Activated CD8-positive, alpha-beta T cell treated with anti-CD3 and anti-CD28 coated beads, Interleukin-2, amount 10 ng/mL, durations not matched to agents 7 days and 5 days (primary cell): Measurements from ENCODE around the gene GRIK1. TPM values are rescaled to one million over a fixed set of nuclear protein-coding genes. Genes with fewer than 3 reads are reported as not detected.

ENCODE experiments used
- ATAC-seq: fragments of 150-1000 bp; cut with Tn5 transposase; one replicate; pipeline ENCODE4 v1.10.0; 2021; ENCODE audit warnings: moderate library complexity
- CTCF ChIA-PET: fragments of 350-600 bp; sonication (Branson Sonifier 250); formaldehyde crosslinking; loops from one replicate; lab custom pipeline; 2021; ENCODE audit warnings: antibody characterized with exemption; lab: Charles Lee
- POLR2A ChIA-PET: fragments of 350-600 bp; sonication (Branson Sonifier 250); formaldehyde crosslinking; loops from one replicate; lab custom pipeline; 2021; ENCODE audit warnings: antibody characterized with exemption; lab: Charles Lee
- DNase-seq: peaks from one replicate; pipeline ENCODE4 v3.0.0-alpha.2; 2020
- H3K27ac Mint-ChIP-seq: one replicate; pipeline ENCODE4 v1.8.0; 2021; ENCODE audit warnings: mild to moderate bottlenecking, mixed read lengths
- H3K27me3 Mint-ChIP-seq: one replicate; pipeline ENCODE4 v1.8.0; 2021; ENCODE audit warnings: low read depth, mixed read lengths
- H3K36me3 Mint-ChIP-seq: one replicate; pipeline ENCODE4 v1.8.0; 2021; ENCODE audit warnings: low read depth, mixed read lengths
- H3K4me1 Mint-ChIP-seq: one replicate; pipeline ENCODE4 v1.8.0; 2021; ENCODE audit warnings: low read depth, mixed read lengths
- H3K4me3 Mint-ChIP-seq: one replicate; pipeline ENCODE4 v1.8.0; 2021; ENCODE audit warnings: mild to moderate bottlenecking, mixed read lengths
- H3K9me3 Mint-ChIP-seq: one replicate; pipeline ENCODE4 v1.8.0; 2022; ENCODE audit warnings: mixed read lengths; ENCODE audit not compliant: insufficient read depth
- total RNA-seq, 2 experiments: library from RNA; stranded (reverse); gene quantifications; one replicate each; pipeline ENCODE4 v1.2.3, GENCODE V29; 2021

Gene GRIK1
- total RNA-seq, 2 experiments from 2014 or later: not detected

DNA sequence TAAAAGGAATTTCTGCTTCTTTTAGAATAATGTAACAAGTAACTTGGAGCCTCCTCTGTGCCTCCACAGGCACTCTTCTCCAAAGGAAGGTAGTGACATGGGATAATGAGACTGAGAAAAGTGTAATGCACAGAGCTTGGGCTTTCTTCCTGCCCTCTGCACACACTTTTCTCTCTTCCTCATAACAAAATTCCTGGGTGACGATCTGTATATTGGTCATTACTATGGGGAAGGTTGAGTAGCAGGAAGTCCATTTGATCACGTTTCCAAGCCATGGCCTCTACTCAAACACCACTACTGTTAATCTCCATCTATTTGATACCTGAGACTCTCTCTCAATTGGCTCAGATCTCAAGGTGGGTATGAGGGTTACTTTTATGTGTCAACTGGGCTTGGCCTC lies 113.9 kb downstream of the GRIK1 start:
- Mint-ChIP-seq H3K4me3 (no peak overlapping the region), H3K36me3 (no peaks in the 10 kb centered on the region), H3K4me1 (no peaks in the 10 kb centered on the region), H3K27ac (no peak overlapping the region), H3K9me3 (peaks cover 7% of the 10 kb centered on the region), H3K27me3 (peaks cover 3% of the 10 kb centered on the region)
- ChIA-PET CTCF (interaction anchor here (0.6 kb wide), 1 partner anchor 222 kb away, joined by 3 read pairs; no protein-coding TSS in a partner anchor), POLR2A (no interaction called here)
- DNase-seq: no peak
- ATAC-seq: no peak

DNA sequence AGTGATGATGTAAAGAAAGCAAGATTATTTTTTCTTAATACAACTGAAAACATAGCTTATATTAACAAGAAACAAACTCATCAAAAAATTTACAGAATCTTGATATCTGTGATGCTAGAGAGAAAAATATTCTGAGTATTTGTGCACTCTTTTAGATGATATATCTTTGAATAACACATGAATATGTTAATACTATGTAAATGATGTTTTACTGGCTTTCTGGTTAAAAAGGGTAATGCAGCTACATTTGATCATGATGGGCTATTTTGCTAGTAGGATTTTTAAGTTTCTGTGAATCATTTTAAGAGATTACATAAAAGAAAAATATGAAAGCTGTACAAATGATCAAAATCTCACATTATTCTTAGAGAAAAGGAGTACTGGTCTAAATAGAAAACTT lies 114.5 kb downstream of the GRIK1 start:
- Mint-ChIP-seq H3K4me3 (no peak overlapping the region), H3K27ac (no peak overlapping the region), H3K27me3 (peaks cover 3% of the 10 kb centered on the region), H3K4me1 (no peaks in the 10 kb centered on the region), H3K9me3 (peaks cover 7% of the 10 kb centered on the region), H3K36me3 (no peaks in the 10 kb centered on the region)
- ChIA-PET POLR2A (no interaction called here), CTCF (interaction anchor here (0.6 kb wide), 1 partner anchor 221 kb away, joined by 3 read pairs; no protein-coding TSS in a partner anchor)
- ATAC-seq (no peak), DNase-seq (no peak)

DNA sequence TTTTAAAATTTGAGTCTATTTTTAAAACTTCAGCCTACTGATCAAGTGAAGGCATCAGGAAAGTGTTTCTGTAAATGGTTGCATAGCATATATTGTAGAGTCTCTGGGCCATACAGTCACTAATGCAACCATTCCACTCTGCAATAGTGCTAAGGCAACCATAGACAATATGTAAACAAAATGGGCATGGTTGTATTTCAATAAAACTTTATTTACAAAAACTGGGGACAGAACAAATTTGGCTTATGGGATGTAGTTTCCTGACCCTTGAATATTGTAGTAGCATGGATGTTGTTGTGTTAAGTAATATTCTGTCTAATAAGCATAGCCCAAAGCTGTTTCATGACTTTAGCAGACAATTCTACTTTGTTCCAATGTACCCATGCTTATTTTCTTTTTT lies 117.7 kb downstream of the GRIK1 start:
- Mint-ChIP-seq H3K27ac (no peak overlapping the region), H3K27me3 (no peaks in the 10 kb centered on the region), H3K4me3 (no peak overlapping the region), H3K36me3 (no peaks in the 10 kb centered on the region), H3K9me3 (no peaks in the 10 kb centered on the region), H3K4me1 (no peaks in the 10 kb centered on the region)
- no peak for ATAC-seq
- no peak for DNase-seq
- ChIA-PET POLR2A (no interaction called here), CTCF (no interaction called here)

DNA sequence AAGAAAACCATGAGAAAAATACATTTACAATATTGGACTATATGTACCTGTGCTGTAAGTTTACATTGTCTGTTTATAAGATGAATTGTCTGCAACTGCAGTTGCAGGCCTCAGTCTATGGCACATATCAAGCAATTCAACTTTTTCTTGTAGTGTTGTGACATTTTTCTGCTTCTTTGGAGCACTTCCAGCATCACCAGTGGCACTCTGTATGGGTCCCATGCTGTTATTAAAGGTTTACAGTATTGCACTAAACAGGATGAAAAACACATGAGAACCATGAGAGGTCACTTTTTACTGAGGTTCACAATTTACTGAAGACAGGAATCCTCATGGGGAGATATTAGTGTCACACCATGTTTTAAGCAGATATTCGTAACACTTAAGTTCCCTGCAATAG lies 118.6 kb downstream of the GRIK1 start:
- Mint-ChIP-seq H3K36me3 (no peaks in the 10 kb centered on the region), H3K27me3 (no peaks in the 10 kb centered on the region), H3K27ac (no peak overlapping the region), H3K4me3 (no peak overlapping the region), H3K9me3 (no peaks in the 10 kb centered on the region), H3K4me1 (no peaks in the 10 kb centered on the region)
- POLR2A ChIA-PET: no interaction called here
- ATAC-seq: no peak
- CTCF ChIA-PET: no interaction called here
- DNase-seq: no peak

DNA sequence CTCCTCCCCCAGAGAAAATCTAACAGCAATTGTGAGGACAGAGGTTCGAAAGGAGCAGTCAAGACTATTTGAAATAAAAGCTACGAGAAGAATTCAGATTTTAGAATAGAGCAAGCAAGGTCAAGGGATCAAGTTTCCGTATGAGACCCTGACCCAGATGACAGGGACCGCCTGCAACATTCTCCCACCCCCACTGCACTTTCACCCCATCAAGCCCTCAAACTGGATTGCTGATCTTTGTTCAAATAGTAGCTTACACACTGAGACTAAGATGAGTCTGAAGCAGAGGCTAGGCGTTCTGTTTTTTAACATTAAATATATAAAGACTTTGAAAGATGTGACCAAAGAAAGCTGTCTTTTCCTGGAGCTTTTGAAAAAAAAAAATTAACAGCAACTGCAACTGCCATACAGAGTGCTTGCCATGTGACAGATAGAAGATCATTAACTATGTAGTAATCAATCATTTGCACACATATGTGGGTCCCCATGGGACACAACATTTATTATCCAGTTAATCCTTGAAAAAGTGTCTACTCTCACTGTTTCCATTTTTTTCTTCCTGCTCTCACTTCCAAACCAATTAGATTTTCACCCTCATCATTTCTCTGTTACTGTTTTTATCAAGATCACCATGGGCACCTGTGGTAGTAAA lies 120.0 kb downstream of the GRIK1 start:
- ChIA-PET CTCF (no interaction called here), POLR2A (no interaction called here)
- Mint-ChIP-seq H3K27me3 (no peaks in the 10 kb centered on the region), H3K4me3 (no peak overlapping the region), H3K27ac (no peak overlapping the region), H3K36me3 (no peaks in the 10 kb centered on the region), H3K4me1 (no peaks in the 10 kb centered on the region), H3K9me3 (no peaks in the 10 kb centered on the region)
- DNase-seq (no peak), ATAC-seq (no peak)

DNA sequence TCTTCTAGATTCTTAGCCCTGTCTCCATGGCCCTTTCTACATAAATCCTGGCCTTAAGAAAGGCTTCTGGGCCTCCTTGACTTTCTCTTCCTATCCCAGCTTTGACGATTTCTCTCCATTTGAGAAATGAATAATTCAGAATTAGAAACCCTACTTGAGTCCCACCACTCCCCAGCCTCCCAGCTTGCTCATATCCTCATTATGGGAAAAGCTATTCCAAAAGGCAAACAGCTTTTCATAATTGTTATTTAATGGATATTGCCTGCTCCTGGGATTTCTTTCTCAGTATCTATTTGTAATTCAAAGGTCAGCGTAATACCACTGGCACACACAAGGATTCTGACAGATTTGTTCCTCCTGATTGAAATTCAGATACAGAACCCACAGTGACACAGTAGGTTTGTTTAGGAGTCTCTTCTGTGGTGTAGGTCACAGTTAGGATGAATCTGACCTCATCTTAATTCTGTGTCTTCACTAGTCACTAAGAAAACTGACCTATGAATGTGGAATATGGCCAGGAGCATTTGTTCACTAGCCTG lies 121.3 kb downstream of the GRIK1 start:
- CTCF ChIA-PET: interaction anchor here (1.2 kb wide), 1 partner anchor 31 kb away, joined by 3 read pairs; no protein-coding TSS in a partner anchor
- ATAC-seq (no peak), DNase-seq (no peak)
- no peak overlapping the region for H3K4me3 Mint-ChIP-seq
- no peaks in the 10 kb centered on the region for H3K9me3 Mint-ChIP-seq
- H3K27ac Mint-ChIP-seq: no peak overlapping the region
- no peaks in the 10 kb centered on the region for H3K27me3 Mint-ChIP-seq
- no peaks in the 10 kb centered on the region for H3K4me1 Mint-ChIP-seq
- no peaks in the 10 kb centered on the region for H3K36me3 Mint-ChIP-seq
- POLR2A ChIA-PET: no interaction called here

DNA sequence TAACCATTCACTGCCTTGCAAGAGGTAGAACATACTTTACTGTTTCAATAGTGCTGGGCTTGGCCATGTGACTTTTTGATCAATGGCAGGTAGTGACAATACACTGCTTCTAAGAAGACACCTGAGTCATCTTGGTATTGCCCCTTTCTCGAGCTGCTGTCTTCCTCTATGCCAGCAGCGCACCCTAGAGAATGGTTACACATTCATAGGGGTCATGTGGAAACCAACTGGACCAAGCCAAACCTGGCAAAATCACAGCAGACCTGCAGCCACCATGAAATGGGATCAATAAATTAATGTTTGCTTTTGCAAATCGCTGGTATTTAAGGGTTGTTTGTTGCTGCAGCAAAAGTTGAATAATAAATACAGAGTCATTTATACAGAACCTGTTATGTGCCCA lies 122.3 kb downstream of the GRIK1 start:
- ATAC-seq (no peak), DNase-seq (no peak)
- POLR2A ChIA-PET: no interaction called here
- Mint-ChIP-seq H3K27ac (no peak overlapping the region), H3K9me3 (no peaks in the 10 kb centered on the region), H3K27me3 (no peaks in the 10 kb centered on the region), H3K4me3 (no peak overlapping the region), H3K36me3 (no peaks in the 10 kb centered on the region), H3K4me1 (no peaks in the 10 kb centered on the region)
- CTCF ChIA-PET: interaction anchor here (1.2 kb wide), 1 partner anchor 32 kb away, joined by 3 read pairs; no protein-coding TSS in a partner anchor

DNA sequence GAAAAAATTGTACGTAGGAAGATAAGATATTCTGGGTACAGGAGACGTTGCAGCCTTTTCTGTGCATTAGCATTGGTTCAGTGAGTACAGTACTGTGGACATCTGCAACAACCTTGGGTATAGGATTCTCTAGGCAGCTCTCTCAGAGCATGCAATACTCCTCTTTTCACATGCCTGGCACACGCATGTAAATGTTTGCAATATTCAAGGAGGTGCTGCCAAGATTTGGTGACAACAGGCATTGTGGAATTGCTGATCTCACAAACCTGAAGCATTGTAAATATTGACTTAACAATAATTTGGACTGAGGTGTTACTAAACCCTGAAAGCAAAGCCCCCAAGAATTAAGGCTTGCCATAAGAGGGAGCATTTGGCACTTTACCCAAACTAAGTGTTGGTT lies 126.8 kb downstream of the GRIK1 start:
- Mint-ChIP-seq H3K4me3 (no peak overlapping the region), H3K27me3 (peaks cover under 1% of the 10 kb centered on the region), H3K4me1 (no peaks in the 10 kb centered on the region), H3K9me3 (no peaks in the 10 kb centered on the region), H3K36me3 (no peaks in the 10 kb centered on the region), H3K27ac (no peak overlapping the region)
- DNase-seq (no peak), ATAC-seq (no peak)
- CTCF ChIA-PET: no interaction called here
- POLR2A ChIA-PET: no interaction called here

DNA sequence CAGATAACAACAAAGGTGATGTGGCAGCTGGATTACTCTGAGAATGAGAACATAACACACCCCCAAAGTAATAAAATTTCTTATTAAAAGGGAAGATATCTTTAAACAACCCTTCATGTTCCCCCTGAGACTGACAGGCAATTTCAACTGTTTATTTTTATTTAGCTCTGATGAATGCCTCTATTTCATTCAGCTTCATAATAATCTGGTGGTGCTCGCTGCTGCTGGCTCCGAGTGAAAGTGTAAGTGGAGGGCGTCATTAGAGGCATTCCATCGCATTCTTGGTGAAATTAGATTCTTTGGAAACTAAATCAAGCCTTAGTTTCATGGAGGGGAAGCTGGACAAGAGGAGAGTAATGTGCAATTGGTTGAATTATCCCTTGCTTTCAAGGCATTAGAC lies 128.9 kb downstream of the GRIK1 start:
- Mint-ChIP-seq H3K4me3 (no peak overlapping the region), H3K36me3 (no peaks in the 10 kb centered on the region), H3K27ac (no peak overlapping the region), H3K4me1 (no peaks in the 10 kb centered on the region), H3K27me3 (peaks cover 4% of the 10 kb centered on the region), H3K9me3 (no peaks in the 10 kb centered on the region)
- no peak for DNase-seq
- ChIA-PET CTCF (no interaction called here), POLR2A (no interaction called here)
- no peak for ATAC-seq

DNA sequence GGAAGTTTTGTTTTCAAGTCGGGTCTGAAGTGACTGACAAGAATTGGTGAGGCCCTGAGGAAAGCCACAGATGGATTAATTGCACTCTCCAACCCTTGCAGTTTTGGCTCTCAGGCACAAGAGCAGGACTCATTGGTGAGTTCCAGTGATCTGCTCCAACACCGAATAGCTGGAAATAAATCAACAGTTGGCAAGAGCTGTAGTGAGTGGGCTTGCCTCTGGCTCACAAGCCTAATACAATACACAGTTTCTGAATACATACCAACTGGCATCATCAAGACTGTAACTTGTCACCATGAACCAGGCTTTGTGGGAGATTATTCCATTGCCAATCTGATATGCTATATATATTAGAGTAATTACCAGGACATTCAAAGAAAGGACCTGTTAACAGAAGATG lies 131.6 kb downstream of the GRIK1 start:
- H3K27me3 Mint-ChIP-seq: peaks cover 11% of the 10 kb centered on the region
- POLR2A ChIA-PET: no interaction called here
- no peaks in the 10 kb centered on the region for H3K9me3 Mint-ChIP-seq
- H3K4me3 Mint-ChIP-seq: no peak overlapping the region
- DNase-seq (no peak), ATAC-seq (no peak)
- no peaks in the 10 kb centered on the region for H3K36me3 Mint-ChIP-seq
- no peaks in the 10 kb centered on the region for H3K4me1 Mint-ChIP-seq
- H3K27ac Mint-ChIP-seq: no peak overlapping the region
- CTCF ChIA-PET: no interaction called here

DNA sequence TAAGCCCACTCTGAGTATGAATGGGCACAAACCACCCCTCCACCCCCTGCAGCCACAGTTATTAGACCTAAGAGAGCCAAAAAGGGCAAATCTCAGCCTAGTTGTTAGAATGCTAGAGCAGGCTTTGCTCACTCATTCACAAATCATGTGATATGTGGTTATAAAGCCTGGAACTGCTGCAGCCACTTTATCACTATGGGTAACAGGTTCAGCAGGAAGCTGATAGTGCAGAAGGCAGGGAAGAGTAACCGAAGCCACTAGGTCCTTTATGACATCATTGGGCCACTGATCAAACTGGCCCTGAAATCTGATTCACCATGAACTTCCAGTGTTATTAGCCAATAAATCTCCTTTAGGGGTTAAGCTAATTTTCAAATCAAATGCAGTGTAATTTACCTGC lies 134.7 kb downstream of the GRIK1 start:
- peaks cover 19% of the 10 kb centered on the region for H3K27me3 Mint-ChIP-seq
- no peaks in the 10 kb centered on the region for H3K4me1 Mint-ChIP-seq
- no peak overlapping the region for H3K4me3 Mint-ChIP-seq
- DNase-seq: no peak
- ChIA-PET CTCF (no interaction called here), POLR2A (no interaction called here)
- H3K27ac Mint-ChIP-seq: no peak overlapping the region
- no peaks in the 10 kb centered on the region for H3K36me3 Mint-ChIP-seq
- H3K9me3 Mint-ChIP-seq: no peaks in the 10 kb centered on the region
- no peak for ATAC-seq

DNA sequence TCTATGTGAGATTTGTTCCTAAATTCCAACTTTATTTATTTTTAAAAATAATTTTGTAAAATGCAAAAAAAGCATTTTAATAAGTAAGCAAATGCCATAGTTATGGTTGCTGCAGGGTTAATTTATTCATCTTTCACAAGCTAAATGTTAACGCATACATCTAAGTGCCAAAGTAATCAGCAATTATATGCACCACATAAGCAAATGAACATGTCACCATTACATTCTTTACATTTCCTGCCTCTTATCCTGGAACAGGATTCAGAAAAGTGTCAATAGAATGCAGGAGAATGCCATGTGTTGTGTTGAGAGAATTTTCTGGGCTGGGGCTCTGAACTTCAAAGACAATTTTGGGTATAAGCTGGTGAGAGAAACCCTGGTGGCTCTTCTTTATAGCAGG lies 136.6 kb downstream of the GRIK1 start:
- DNase-seq (no peak), ATAC-seq (no peak)
- H3K4me3 Mint-ChIP-seq: no peak overlapping the region
- ChIA-PET CTCF (no interaction called here), POLR2A (no interaction called here)
- H3K27me3 Mint-ChIP-seq: peaks cover 21% of the 10 kb centered on the region
- no peaks in the 10 kb centered on the region for H3K36me3 Mint-ChIP-seq
- no peak overlapping the region for H3K27ac Mint-ChIP-seq
- no peaks in the 10 kb centered on the region for H3K9me3 Mint-ChIP-seq
- H3K4me1 Mint-ChIP-seq: no peaks in the 10 kb centered on the region
